HG03097 (cell line): ENCODE data around the gene KATNIP.

Source experiments
- ATAC-seq: cut with Tn5 transposase; IDR thresholded peaks from one replicate; pipeline ENCODE4 v1.9.1; 2021; ENCODE audit not compliant: unreplicated experiment, low FRiP score

The KATNIP gene

DNA sequence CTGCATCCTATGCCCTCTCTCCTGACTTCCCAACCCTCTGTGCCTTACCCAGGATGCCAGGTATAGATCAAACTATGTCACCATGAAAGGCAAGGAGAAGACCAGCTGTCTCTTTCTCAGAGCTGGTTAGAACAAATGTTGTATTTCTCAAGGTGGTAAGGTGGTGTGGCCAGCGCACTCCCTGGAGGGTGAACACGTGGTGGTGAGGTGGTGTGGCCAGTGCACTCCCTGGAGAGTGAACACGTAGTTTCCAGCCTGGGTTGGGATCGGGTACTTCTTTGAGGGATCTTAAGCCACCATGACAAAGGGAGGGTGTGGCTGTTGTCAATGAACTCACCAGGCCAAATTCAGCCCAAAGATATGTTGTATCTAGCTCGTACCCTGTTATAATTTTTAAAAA, 26.8 kb downstream of the KATNIP start:
- ATAC-seq, result no peak

DNA sequence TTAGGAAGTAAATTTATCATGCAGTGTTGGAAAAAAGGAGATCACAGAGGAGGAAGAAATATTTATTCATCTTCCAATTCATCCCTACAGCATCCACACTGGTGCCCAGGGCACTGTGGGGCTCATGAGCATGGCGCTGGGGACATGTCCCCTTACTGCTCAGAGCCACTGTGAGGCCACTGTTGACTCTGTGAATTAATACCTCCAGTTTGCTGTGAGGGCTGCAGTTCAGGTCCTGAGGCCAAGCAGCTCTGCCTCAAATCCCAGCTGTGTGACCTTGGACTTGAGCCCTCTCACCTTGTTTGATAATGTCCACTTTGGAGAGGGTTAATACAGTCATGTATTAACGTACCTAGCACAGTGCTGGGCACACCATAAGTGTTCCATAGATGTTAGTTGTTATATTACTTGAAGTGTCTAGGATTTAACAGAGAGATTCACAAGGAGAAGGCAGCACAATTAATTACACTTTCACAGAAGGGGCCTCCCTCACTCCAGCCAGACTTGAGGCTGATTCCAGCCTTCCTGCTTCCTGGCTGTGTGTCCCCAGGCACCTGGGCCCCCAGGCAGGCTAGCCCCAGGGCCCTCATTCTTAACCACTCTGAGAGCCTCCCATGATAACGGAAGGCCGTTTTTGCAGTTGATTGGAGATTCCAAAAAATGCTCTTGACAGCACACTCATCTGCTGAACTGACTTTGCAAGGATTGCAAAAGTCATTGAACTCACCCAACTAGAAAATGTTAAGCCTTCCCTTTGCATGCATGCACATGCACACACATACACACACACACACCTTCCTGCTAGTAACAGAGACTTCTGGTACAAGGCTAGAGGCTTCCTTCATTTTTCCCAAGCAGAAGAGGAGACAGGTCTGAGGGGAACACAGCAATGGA, 29.4 kb downstream of the KATNIP start:
- ATAC-seq, result no peak

DNA sequence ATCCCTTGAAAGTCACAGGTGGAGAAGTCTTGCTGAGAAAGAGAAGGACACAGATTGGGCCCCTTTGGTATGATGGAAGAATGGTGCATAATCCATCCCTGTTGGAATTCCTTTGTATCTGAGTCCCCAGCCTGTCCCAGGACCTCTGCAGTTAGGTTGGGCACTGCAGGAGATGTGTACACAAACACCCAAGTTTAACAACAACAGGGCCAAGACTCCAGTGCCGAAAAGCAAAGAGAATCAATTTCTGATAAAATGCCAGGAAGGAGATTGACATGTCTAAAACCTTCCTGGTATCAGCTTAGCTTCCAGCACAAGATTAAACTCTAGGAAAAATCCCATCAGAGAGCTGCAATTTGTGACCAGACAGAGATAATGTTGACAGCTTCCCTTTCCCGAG, 32.9 kb downstream of the KATNIP start:
- no peak for ATAC-seq

DNA sequence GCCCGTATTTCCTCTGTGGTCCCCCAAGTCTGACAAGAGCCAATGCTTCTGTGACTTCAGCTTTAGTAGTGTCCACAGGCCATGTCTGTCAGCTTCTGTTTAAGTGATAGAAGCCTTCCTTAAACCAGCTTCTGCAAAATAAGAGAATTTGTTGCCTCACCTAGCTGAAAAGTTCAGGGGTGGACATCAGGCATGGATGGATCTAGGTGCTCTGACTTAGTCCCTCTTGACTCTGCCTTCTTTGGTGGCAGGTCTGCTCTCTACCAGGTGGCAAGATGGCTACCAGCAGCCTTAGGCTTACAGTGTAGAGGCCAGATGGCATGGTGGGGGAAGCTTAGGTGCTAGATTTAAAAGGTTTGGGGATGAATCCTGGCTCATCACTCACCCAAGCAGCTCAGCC, 33.7 kb downstream of the KATNIP start:
- no peak for ATAC-seq

DNA sequence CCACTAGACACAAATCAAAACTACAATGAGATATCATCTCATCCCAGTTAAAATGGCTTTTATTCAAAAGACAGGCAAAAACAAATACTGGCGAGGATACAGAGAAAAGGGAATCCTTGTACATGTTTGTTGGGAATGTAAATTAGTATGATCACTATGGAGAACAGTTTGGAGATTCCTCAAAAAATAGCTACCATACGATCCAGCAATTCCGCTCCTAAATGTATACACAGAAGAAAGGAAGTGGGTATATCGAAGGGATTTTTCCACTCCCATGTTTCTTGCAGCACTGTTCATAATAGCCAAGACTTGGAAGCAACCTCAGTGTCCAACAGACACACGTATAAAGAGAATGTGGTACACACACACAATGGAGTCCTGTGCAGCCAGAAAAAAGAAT, 35.3 kb downstream of the KATNIP start:
- no peak for ATAC-seq

DNA sequence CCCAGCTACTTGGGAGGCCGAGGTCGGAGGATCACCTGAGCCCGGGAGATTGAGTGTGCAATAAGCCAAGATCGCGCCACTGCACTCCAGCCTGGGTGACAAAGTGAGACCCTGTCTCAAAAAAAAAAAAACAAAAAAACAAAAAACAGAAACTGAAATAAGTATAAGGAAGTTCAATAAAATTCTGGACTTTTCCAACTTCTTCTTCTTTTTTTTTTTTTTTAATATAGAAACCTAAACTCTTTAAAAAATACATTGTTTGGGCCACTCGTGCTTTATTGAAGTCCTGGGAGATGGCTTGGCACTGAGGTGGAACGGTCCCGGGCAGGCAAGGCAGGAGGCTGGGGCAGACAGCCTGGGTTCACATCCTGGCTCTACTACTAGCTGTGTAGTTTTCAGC, 36.8 kb downstream of the KATNIP start:
- ATAC-seq, result no peak

DNA sequence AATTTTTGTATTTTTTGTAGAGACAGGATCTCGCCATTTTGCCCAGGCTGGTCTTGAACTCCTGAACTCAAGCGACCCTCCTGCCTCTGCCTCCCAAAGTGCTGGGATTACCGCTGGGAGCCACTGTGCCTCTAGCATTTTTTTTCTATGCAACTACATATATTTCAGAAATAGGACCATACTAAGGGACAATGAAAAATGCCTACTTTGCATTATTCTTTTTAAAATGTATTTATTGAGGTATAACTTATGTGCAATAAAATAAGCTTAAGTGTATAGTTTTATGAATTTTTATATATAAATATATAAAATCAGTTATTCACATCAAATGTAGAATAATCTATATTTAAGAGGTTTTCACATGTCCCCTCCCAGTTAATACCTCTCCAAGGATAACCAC, 38.1 kb downstream of the KATNIP start:
- ATAC-seq, result no peak

DNA sequence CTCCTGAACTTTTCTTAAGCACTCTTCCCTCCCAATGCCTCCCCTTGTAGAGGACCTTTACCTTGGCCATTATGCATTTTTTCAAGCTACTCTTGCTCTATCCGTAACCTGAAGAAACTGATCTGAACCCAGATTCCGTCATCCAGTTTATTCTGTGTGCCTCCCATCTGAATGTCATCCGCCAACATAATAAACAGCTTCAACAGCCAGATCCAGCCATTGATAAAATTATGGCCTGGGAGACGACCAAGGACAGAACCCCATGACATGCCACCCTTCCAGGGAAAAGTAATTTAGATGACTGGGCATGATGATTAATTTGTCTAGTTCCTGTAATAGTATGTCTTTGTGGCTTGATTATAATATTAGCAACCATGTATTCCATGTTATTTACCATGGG, 41.9 kb downstream of the KATNIP start:
- no peak for ATAC-seq

DNA sequence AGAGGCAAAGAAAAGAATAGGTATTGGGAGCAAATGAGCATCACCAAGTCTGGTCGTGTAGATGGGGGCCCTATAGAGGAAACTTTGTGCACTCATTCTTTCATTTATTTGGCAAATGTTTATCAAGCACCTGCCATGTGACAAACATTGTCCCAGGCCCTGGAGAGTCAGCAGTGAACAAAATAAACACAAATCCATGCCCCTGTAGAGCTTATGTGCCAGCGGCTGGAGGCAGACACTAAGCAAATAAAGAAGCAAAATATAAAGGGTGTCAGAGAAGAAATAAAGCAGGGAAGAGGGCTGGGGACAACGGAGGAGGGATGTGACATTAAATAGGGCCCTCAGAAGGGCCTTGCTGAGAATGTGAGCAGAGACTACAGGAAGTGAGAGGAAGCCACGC, 45.5 kb downstream of the KATNIP start:
- no peak for ATAC-seq

DNA sequence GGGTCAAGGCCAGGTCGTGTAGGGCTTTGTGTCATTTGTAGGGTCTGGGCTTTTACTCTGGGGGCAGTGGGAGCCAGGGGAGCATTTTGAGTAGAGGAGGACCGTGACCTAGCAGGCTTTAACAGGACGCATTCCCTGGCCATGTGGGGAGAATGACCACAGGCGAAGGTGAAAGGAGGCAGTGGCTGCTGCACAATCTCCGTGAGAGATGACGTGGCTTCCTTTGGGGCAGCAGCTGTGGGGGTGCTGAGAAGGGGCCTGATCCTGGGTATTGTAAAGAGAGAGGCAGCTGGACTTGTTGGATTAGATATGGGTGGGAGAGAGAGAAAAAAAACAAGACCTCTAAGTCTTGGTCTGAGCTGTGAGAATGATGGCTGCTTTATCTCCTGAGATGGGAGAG, 46.0 kb downstream of the KATNIP start:
- ATAC-seq, result no peak

DNA sequence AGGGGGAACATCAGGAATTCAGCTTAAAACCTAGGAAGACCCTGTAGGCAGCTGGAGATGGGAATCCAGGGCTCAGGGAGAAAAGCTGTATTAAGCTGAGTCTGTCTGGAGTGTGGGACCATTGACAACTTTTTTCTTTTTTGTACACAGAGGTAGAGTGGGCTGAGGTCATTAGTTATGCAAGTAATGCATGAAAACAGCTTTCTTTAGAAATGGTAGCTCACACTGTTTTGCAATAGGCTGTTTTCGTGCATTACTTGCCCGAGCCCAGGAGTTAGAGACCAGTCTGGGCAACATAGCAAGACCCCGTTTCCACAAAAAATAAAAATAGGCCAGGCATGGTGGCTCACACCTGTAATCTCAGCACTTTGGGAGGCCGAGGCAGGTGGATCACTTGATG, 46.5 kb downstream of the KATNIP start:
- no peak for ATAC-seq

DNA sequence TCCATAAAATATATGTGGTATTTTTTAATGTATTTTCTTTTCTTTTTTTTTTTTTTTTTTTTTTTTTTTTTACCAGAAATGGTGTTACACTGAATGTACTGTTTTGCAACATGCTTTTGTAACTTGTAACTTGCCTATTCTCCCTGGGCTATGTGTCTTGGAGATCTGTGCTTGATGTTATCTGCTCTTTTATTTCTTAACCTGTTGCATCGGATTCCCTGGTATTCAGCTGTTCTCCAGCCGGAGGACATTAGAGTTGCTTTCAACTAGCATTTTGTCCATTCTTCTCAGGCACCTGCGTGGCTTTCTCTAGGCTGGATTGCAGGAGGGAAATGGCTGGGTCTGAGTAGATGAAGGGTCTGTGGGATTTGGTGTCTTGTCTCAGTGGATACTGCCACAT, 47.4 kb downstream of the KATNIP start:
- ATAC-seq, result no peak

DNA sequence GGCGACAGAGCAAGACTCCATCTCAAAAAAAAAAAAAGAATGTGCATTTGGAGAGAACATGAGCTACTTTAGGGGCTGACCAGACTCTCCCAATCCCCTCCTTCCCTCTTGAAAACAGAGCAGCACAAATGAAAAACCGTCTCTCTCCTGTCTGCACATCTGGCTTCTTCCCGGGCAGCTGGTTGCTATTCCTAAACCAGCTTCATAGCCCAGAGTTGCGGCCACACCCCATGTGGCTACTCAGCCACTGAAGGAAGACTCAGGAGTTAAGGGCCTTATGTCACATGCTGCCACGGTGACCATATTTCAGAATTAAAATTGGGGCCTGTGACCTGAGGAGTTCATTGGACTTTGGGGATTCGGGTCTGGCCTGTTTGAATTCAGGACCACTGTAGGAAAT, 48.3 kb downstream of the KATNIP start:
- ATAC-seq, result no peak

DNA sequence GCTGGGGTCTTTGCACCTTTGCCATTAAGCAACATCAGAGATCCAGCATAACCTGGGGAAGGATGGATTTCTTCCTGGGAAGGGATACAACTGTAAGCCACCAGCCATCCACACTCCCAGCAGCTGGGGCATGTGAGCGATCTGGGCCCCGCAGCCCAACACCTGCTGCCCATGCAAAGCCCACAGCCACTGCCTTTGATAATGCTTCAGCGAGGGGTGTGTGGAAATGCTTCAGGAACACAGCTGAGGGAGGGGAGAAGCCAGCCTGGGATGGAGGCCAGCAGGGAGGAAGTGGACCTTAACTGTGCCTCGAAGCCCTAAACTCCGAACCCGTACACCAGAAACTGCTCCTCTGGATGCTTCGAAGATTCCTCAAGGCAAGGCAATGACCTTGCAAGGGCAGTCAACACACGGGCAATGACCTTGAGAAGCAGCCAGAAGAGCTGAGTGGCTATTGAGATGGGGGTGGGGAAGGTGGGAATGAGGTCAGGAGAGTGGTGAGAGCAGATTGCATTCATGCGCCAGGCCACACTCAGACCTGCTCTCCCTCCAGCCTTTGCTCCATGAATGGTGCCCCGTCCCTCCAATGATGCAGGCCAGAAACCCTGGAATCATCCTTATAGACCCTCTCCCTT, 49.1 kb downstream of the KATNIP start:
- ATAC-seq, result no peak

DNA sequence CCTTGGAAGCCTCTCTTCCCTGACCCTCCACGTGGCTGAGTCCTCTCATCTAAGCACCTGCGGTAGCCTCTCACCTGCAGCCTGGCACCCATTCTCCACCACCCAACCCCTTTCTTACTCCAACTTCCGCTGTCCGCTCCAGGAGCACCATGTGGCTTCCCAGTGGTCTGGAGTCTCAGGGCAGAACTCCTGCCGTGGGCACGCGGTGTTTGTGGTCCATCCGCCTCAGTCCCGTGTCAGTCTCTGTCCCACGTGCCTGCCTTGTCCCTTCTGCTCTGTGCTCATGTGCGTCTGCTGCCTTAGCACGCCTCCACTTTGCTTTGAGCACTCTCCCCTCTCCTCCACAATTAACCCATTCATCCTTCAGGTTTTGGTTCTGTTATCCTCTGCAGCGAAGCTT, 49.7 kb downstream of the KATNIP start:
- ATAC-seq, result no peak
